Breast epithelium (tissue), 4 donors: ENCODE data around the gene NME3. TPM values are rescaled to one million over a fixed set of nuclear protein-coding genes. Genes with fewer than 3 reads are reported as not detected.

Experiments
- DNase-seq, 2 donors: peaks; one replicate each; pipeline ENCODE4 v3.0.0-alpha.2; 2019; ENCODE audit warnings: low spot score in 2 of 2
- H3K27ac ChIP-seq, 2 donors: fragments of 200-600 bp; sonication (generic) in 1 of 2; one replicate each; pipeline ENCODE4 v1.5.1; 2016 to 2019; ENCODE audit warnings: mild to moderate bottlenecking in 1 of 2
- H3K27me3 ChIP-seq, 2 donors: fragments of 200-600 bp; sonication (generic) in 1 of 2; one replicate each; pipeline versions ENCODE4 v1.5.1 to v1.6.0; 2017 to 2019; ENCODE audit warnings: control low read depth in 1 of 2, mild to moderate bottlenecking in 1 of 2
- H3K36me3 ChIP-seq: fragments of 200-600 bp; one replicate; pipeline ENCODE4 v1.5.1; 2019
- H3K4me1 ChIP-seq, 2 donors: fragments of 200-600 bp; sonication (generic); one replicate each; pipeline ENCODE4 v1.5.1; 2016 to 2019; ENCODE audit warnings: control low read depth in 1 of 2
- H3K4me3 ChIP-seq, 3 donors: fragments of 200-600 bp; sonication (generic); 1 replicate in 2 of 3; 2 replicates in 1 of 3; pipeline ENCODE4 v1.5.1; 2016 to 2019; ENCODE audit warnings: mild to moderate bottlenecking in 3 of 3, moderate library complexity in 2 of 3
- H3K9me3 ChIP-seq, 2 donors: fragments of 200-600 bp; sonication (generic) in 1 of 2; one replicate each; pipeline ENCODE4 v1.5.1; 2016 to 2019; ENCODE audit warnings: control low read depth in 1 of 2
- CTCF ChIP-seq, 3 donors: fragments of 450-650 bp; IDR thresholded peaks; one replicate each; pipeline ENCODE4 v1.5.1; 2016 to 2017; ENCODE audit warnings: antibody characterized with exemption in 3 of 3, mild to moderate bottlenecking in 3 of 3, moderate library complexity in 3 of 3
- POLR2A ChIP-seq: fragments of 450-650 bp; IDR thresholded peaks from one replicate; pipeline ENCODE4 v1.6.1; 2016; ENCODE audit warnings: antibody characterized with exemption, mild to moderate bottlenecking, moderate library complexity
- POLR2AphosphoS5 ChIP-seq, 3 donors: sonication (generic); formaldehyde crosslinking; IDR thresholded peaks; one replicate each; pipeline ENCODE4 v1.6.1; 2017; ENCODE audit warnings: antibody characterized with exemption in 3 of 3
- intact Hi-C: fragments of 100-400 bp; cut with DNase I; formaldehyde crosslinking; loops from one replicate; pipeline ENCODE4 v1.15.1; 2023; ENCODE audit warnings: low total_unique reads
- total RNA-seq, 3 donors: library from RNA; depleted of rRNA; stranded (reverse); fragments of >200 nt; gene quantifications; one replicate each; pipeline ENCODE4 v1.1.0, GENCODE V29; 2016

Gene NME3
- 100 to 1,000 TPM in 2 of 3 donors, 10 to 100 TPM in 1; 86.6 to 119 (median 115) TPM for total RNA-seq

- intact Hi-C loops, result no loop called here
- Histone ChIP-seq H3K27me3 (no peaks in the 10 kb centered on the region), H3K9me3 (no peaks in the 10 kb centered on the region), H3K36me3 (no peaks in the 10 kb centered on the region), H3K27ac (peak within 1 kb of the TSS; percentile 51 to 69), H3K4me1 (peaks cover 16 to 25% of the 10 kb centered on the region in 2 donors), H3K4me3 (peak within 1 kb of the TSS; percentile 91 to 97 (median 94))
- TF ChIP-seq CTCF (IDR thresholded peaks at IDR 0.05) (no peak), POLR2A (no peak), POLR2AphosphoS5 (IDR thresholded peaks at IDR 0.05) (no peak)
- peak; percentile 65 to 79 for DNase-seq
Observed at GRCh38 chr16:1771188-1771863, at the start of gene NME3. Gene NME3, minus strand, starts transcription at chr16:1771543. Its CDS starts 9 bp downstream, at chr16:1771534.

GRCh38 chr16:1820946-1821290 lies 49.6 kb upstream of the NME3 start:
- intact Hi-C loops, result no loop called here
- Histone ChIP-seq H3K4me1 (peaks cover 0 to 9% of the 10 kb centered on the region in 2 donors), H3K4me3 (no peak overlapping the region), H3K27ac (no peak overlapping the region), H3K27me3 (no peaks in the 10 kb centered on the region), H3K36me3 (peaks cover 15% of the 10 kb centered on the region), H3K9me3 (no peaks in the 10 kb centered on the region)
- no peak for TF ChIP-seq CTCF (IDR thresholded peaks at IDR 0.05)
- TF ChIP-seq POLR2AphosphoS5 (IDR thresholded peaks at IDR 0.05), result no peak
- TF ChIP-seq POLR2A, result no peak
- DNase-seq, result no peak

GRCh38 chr16:1820096-1820945 lies 49.0 kb upstream of the NME3 start:
- H3K4me3 ChIP-seq, result no peak overlapping the region
- no peak overlapping the region for H3K27ac ChIP-seq
- H3K9me3 ChIP-seq, result no peaks in the 10 kb centered on the region
- TF ChIP-seq CTCF (IDR thresholded peaks at IDR 0.05) (no peak), POLR2AphosphoS5 (IDR thresholded peaks at IDR 0.05) (no peak), POLR2A (no peak)
- intact Hi-C loops, result no loop called here
- H3K4me1 ChIP-seq, result peaks cover 0 to 3% of the 10 kb centered on the region in 2 donors
- peaks cover 15% of the 10 kb centered on the region for H3K36me3 ChIP-seq
- DNase-seq, result no peak
- H3K27me3 ChIP-seq, result no peaks in the 10 kb centered on the region

GRCh38 chr16:1819611-1820010 lies 48.3 kb upstream of the NME3 start:
- no peaks in the 10 kb centered on the region for H3K9me3 ChIP-seq
- H3K4me3 ChIP-seq, result no peak overlapping the region
- intact Hi-C loops, result no loop called here
- H3K4me1 ChIP-seq, result no peaks in the 10 kb centered on the region
- TF ChIP-seq CTCF (IDR thresholded peaks at IDR 0.05), result no peak
- TF ChIP-seq POLR2A, result no peak
- no peak for TF ChIP-seq POLR2AphosphoS5 (IDR thresholded peaks at IDR 0.05)
- DNase-seq, result no peak
- H3K36me3 ChIP-seq, result peaks cover 15% of the 10 kb centered on the region
- no peak overlapping the region for H3K27ac ChIP-seq
- H3K27me3 ChIP-seq, result no peaks in the 10 kb centered on the region
